GM18909 (cell line): Measurements from ENCODE around the gene COL4A1.

ENCODE experiments used
- ATAC-seq: cut with Tn5 transposase; IDR thresholded peaks from one replicate; pipeline ENCODE4 v1.9.1; 2021; ENCODE audit warnings: mild to moderate bottlenecking; ENCODE audit not compliant: unreplicated experiment, poor library complexity

The COL4A1 gene

GRCh38 chr13:110298505-110299282, 8.3 kb downstream of the COL4A1 start:
- ATAC-seq, result no peak

- ATAC-seq, result no peak
Observed at GRCh38 chr13:110297766-110298504, 9.0 kb downstream of the COL4A1 start.

- ATAC-seq, result no peak
Observed at GRCh38 chr13:110297011-110297410, 9.9 kb downstream of the COL4A1 start.

- no peak for ATAC-seq
Observed at GRCh38 chr13:110294622-110295021, 12.3 kb downstream of the COL4A1 start.

GRCh38 chr13:110294146-110294545, 12.8 kb downstream of the COL4A1 start:
- ATAC-seq, result no peak

- no peak for ATAC-seq
Observed at GRCh38 chr13:110293649-110294048, 13.3 kb downstream of the COL4A1 start.

- ATAC-seq, result no peak
Observed at GRCh38 chr13:110293037-110293436, 13.9 kb downstream of the COL4A1 start.

- ATAC-seq, result no peak
Observed at GRCh38 chr13:110291286-110291685, 15.7 kb downstream of the COL4A1 start.

- ATAC-seq, result no peak
Observed at GRCh38 chr13:110290826-110291225, 16.1 kb downstream of the COL4A1 start.

- no peak for ATAC-seq
Observed at GRCh38 chr13:110290153-110290552, 16.8 kb downstream of the COL4A1 start.

- ATAC-seq, result no peak
Observed at GRCh38 chr13:110289661-110290060, 17.3 kb downstream of the COL4A1 start.

- no peak for ATAC-seq
Observed at GRCh38 chr13:110289174-110289573, 17.8 kb downstream of the COL4A1 start.

GRCh38 chr13:110286833-110287819, 19.8 kb downstream of the COL4A1 start:
- ATAC-seq, result no peak

- no peak for ATAC-seq
Observed at GRCh38 chr13:110285991-110286832, 20.7 kb downstream of the COL4A1 start.

GRCh38 chr13:110284779-110285484, 22.0 kb downstream of the COL4A1 start:
- ATAC-seq, result no peak

- no peak for ATAC-seq
Observed at GRCh38 chr13:110283736-110284517, 23.0 kb downstream of the COL4A1 start.

GRCh38 chr13:110282316-110282841, 24.6 kb downstream of the COL4A1 start:
- ATAC-seq, result no peak

- ATAC-seq, result no peak
Observed at GRCh38 chr13:110281736-110282135, 25.2 kb downstream of the COL4A1 start.
